ENCODE data around the gene INPP5B.

DNA sequence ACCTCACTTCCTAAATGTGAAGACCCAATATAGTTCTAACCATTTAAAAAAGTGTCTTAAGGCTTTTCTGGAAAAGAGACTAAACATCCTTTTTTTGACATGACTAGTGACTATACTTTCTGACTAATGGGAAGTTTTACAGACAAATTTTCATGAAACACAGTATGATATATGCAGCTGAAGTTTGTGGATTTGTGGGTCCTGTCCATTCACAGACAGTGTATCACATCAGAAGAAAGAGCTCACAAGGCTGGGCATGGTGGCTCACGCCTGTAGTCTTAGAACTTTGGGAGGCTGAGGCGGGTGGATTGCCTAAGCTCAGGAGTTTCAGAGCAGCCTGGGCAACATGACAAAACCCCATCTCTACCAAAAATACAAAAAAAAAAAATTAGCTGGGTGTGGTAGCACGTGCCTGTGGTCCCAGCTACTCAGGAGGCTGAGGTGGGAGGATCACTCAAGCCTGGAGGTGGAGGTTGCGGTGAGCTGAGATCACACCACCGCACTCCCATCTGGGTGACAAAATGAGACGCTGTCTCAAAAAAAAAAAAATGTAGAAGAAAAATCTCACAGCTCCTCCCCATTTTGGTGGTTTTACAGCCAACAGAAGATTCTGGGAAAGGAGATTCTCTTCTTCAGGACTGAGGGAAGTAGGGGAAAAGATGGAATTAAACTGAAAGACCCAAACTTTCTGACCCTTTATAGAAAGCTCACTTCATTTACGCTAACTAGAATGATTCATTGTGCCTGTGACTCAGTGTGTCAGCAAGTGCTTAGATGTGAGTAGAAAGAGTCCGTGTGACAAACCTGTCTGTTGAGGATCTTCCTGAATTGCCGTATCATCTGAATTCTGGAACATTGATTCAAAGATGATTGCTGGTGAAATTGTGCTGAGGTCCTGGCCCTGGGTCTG lies 123.7 kb downstream of the INPP5B start:
- TF ChIP-seq POLR2A (IDR thresholded peaks at IDR 0.05; ENCODE audit: low read depth, low read length) (no peak), POLR2AphosphoS5 (IDR thresholded peaks at IDR 0.05; ENCODE audit: low read depth, low read length) (no peak)

All from GM12892 (cell line).